Measurements from ENCODE around the gene MYH11.
"Not testable (repeated sequence)": the region's sequence is repeated elsewhere in the genome, so short reads cannot be mapped to it uniquely, and the experiment has no call there.

DNA sequence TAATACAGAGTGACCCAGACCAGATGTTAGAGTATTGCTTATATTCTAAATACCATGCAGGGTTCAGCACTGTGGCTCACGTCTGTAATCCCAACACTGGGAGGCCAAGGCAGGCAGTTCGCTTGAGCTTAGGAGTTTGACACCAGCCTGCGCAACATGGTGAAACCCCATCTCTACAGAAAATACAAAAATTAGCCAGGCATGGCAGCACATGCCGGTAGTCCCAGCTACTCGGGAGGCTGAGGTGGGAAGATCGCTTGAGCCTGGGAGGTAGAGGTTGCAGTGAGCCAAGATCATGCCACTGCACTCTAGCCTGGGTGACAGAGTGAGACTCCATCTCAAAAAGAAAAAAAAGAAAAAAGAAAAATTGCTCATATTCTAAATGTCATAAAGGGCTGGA is 6.3 kb downstream of the MYH11 start:
- TF ChIP-seq, protein P1, sequence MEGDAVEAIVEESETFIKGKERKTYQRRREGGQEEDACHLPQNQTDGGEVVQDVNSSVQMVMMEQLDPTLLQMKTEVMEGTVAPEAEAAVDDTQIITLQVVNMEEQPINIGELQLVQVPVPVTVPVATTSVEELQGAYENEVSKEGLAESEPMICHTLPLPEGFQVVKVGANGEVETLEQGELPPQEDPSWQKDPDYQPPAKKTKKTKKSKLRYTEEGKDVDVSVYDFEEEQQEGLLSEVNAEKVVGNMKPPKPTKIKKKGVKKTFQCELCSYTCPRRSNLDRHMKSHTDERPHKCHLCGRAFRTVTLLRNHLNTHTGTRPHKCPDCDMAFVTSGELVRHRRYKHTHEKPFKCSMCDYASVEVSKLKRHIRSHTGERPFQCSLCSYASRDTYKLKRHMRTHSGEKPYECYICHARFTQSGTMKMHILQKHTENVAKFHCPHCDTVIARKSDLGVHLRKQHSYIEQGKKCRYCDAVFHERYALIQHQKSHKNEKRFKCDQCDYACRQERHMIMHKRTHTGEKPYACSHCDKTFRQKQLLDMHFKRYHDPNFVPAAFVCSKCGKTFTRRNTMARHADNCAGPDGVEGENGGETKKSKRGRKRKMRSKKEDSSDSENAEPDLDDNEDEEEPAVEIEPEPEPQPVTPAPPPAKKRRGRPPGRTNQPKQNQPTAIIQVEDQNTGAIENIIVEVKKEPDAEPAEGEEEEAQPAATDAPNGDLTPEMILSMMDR (conservative IDR thresholded peaks at IDR 0.05; ENCODE audit: low read length) = not testable (repeated sequence)
- not testable (repeated sequence) for TF ChIP-seq EZH2phosphoT487 (IDR thresholded peaks at IDR 0.05; ENCODE audit: borderline replicate concordance)

Measured in Loucy (cell line).